Measurements from ENCODE around the gene EVI5L. TPM values are rescaled to one million over a fixed set of nuclear protein-coding genes. Genes with fewer than 3 reads are reported as not detected.

EVI5L gene
- total and polyA plus RNA-seq, 2 of the 8 experiments (the other 6 are each of a cell fraction or from before 2014, with no cell fraction given), result 7.2 to 11.0 TPM

DNA sequence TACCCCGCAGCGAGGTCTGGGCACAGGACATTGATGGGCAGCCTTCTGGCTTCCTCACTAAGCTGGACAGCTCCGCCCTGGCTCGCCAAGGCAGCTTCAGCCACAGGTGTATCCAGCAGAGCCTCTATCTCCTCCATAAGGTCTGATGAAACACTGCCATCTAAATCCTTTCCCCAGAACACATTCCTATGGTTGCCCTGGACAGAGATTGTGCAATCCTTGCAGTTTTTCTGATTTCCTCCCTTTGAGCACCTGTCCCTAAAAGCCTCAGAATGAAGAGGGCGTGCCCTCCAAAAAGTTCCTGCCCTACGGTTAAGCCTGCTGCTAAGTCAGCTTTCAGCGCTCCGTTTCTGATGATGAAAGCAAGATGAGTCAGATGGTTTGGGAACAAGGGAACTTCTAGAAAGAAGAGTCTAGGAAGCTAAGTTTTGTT, 46.0 kb upstream of the EVI5L start:
- TF ChIP-seq, protein P1, sequence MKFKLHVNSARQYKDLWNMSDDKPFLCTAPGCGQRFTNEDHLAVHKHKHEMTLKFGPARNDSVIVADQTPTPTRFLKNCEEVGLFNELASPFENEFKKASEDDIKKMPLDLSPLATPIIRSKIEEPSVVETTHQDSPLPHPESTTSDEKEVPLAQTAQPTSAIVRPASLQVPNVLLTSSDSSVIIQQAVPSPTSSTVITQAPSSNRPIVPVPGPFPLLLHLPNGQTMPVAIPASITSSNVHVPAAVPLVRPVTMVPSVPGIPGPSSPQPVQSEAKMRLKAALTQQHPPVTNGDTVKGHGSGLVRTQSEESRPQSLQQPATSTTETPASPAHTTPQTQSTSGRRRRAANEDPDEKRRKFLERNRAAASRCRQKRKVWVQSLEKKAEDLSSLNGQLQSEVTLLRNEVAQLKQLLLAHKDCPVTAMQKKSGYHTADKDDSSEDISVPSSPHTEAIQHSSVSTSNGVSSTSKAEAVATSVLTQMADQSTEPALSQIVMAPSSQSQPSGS (IDR thresholded peaks at IDR 0.05; ENCODE audit: low read length), result no peak
- TF ChIP-seq GTF2F1 (IDR thresholded peaks at IDR 0.05; ENCODE audit: borderline replicate concordance, low read depth, low read length) (no peak), SAP30 (IDR thresholded peaks at IDR 0.05; ENCODE audit: insufficient read depth, insufficient replicate concordance, low read length) (no peak), BACH1 (IDR thresholded peaks at IDR 0.05; ENCODE audit: low read length) (peak; percentile 27; the same call in 1 of the 2 replicates), CEBPB (IDR thresholded peaks at IDR 0.05; ENCODE audit: low read depth, low read length) (peak; percentile 92), RXRA (IDR thresholded peaks at IDR 0.05; ENCODE audit: insufficient read depth, low read depth, low read length) (no peak)
- Histone ChIP-seq H2BK120ac (replicated peaks; ENCODE audit: low read depth, low read length) (no peak overlapping the region), H2AK5ac (ENCODE audit: low read depth, low read length) (no peak overlapping the region), H3K18ac (ENCODE audit: extremely low read depth, low read length) (no peak overlapping the region), H3K27ac (ENCODE audit: low read depth, low read length) (no peak overlapping the region), H2BK5ac (ENCODE audit: low read depth, low read length) (no peak overlapping the region), H3K4me3 (ENCODE audit: extremely low read depth in 1 of 4, insufficient read depth in 2 of 4, low read depth in 3 of 4, low read length in 4 of 4) (no peak overlapping the region), H3K9me3 (ENCODE audit: insufficient read depth in 2 of 2, low read depth in 1 of 2, low read length in 1 of 2) (no peaks in the 10 kb centered on the region; a peak in 1 of 4 replicates), H3K4ac (replicated peaks; ENCODE audit: insufficient read length, low read depth, low read length) (no peak overlapping the region), H2BK15ac (ENCODE audit: low read length) (no peak overlapping the region; the same call in 1 of the 2 replicates), H3K36me3 (ENCODE audit: control insufficient read depth in 2 of 4, insufficient read depth in 4 of 4, low read length in 3 of 4) (no peaks in the 10 kb centered on the region), H3K4me1 (replicated peaks in 1 of 4; ENCODE audit: control insufficient read depth in 3 of 4, insufficient read depth in 4 of 4, low read length in 3 of 4) (peaks cover 0 to 15% (median 8%) of the 10 kb centered on the region in 4 experiments; a peak in 6 of 7 replicates), H3K9ac (replicated peaks in 1 of 4; ENCODE audit: extremely low read depth in 1 of 4, low read depth in 3 of 4, low read length in 3 of 4) (no peak overlapping the region), H2BK12ac (ENCODE audit: low read depth, low read length) (no peak overlapping the region), H2BK20ac (ENCODE audit: low read length) (no peak overlapping the region), H3K56ac (replicated peaks; ENCODE audit: insufficient read length, low read depth, low read length) (no peak overlapping the region), H4K8ac (ENCODE audit: extremely low read depth, insufficient read depth, low read length) (no peak overlapping the region), H3K27me3 (replicated peaks in 1 of 4; ENCODE audit: control insufficient read depth in 3 of 4, extremely low read depth in 1 of 4, insufficient read depth in 3 of 4, low read length in 3 of 4) (peaks cover 10 to 22% (median 20%) of the 10 kb centered on the region in 4 experiments), H4K5ac (ENCODE audit: insufficient read length, low read depth, low read length) (no peak overlapping the region), H3K79me1 (ENCODE audit: low read depth, low read length) (no peaks in the 10 kb centered on the region), H4K91ac (replicated peaks; ENCODE audit: insufficient read length, low read length) (no peak overlapping the region), H3K79me2 (ENCODE audit: control insufficient read depth in 1 of 2, insufficient read depth in 2 of 2, low read length in 2 of 2) (no peaks in the 10 kb centered on the region), H3K4me2 (ENCODE audit: insufficient read depth in 1 of 2, low read depth in 2 of 2, low read length in 2 of 2) (no peak overlapping the region), H3K23ac (ENCODE audit: insufficient read length) (no peak overlapping the region), H3K14ac (ENCODE audit: insufficient read length) (no peak overlapping the region), H3K23me2 (ENCODE audit: low read depth, low read length) (peaks cover 11% of the 10 kb centered on the region), H2AFZ (ENCODE audit: low read length) (no peak overlapping the region), H4K20me1 (replicated peaks in 1 of 2; ENCODE audit: control insufficient read depth in 1 of 2, insufficient read depth in 2 of 2, low read length in 2 of 2) (peaks cover 0 to 2% of the 10 kb centered on the region in 2 experiments)
- 61% methylated on average over 8 of the region's 8 CpGs; no CpG with 5 or more reads in 1 of the 2 experiments for WGBS, 2 experiments (ENCODE audit: extremely low coverage in 1 of 2, insufficient coverage in 1 of 2, insufficient read length in 1 of 2, insufficient replicate concordance in 2 of 2, low coverage in 1 of 2, low lambda C conversion rate in 2 of 2, missing lambda C conversion rate in 1 of 2)
- DNase-seq (ENCODE audit: low read depth in 1 of 2, low spot score in 2 of 2) (no peak), FAIRE-seq (no peak)
- ChIA-PET CTCF (ENCODE audit: partially characterized antibody) (interaction anchor here (0.7 to 1.8 kb wide), 5 partner anchors 12 to 41 kb away, joined by 3 to 9 read pairs (median 3); no protein-coding TSS in a partner anchor), POLR2A (ENCODE audit: partially characterized antibody) (interaction anchor here (0.5 to 1.0 kb wide), 3 partner anchors 10 to 21 kb away, joined by 3 to 4 read pairs (median 3); no protein-coding TSS in a partner anchor)
